ENCODE data around the gene LDLRAD4.

The LDLRAD4 gene

GRCh38 chr18:13545514-13545913 is 327.0 kb downstream of the LDLRAD4 start:
- FAIRE-seq, result no peak

- FAIRE-seq, result no peak
These were observed 327.4 kb downstream of the LDLRAD4 start for GRCh38 chr18:13545955-13546354.

DNA sequence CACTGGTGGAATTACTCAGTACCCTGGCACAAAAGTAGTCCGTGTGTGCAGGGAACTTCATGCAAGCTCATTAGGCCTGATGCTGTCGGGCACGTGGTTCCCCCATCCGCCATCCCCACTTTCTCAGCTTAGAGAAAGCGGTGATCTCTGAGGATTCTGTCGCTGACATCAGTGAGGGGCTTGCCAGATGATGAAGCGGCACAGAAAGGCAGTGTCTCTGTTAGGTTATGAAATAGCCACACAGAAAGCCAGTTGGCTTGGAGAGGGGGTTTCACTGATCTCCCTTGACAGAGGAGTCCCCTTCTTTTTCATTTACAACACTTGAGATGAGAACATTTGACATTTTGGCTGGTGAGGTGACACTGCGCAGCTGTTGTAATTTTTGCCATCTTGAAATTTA is 328.1 kb downstream of the LDLRAD4 start:
- no peak for FAIRE-seq

- no peak for FAIRE-seq
These were observed 328.8 kb downstream of the LDLRAD4 start for GRCh38 chr18:13547347-13547746.

GRCh38 chr18:13548106-13548819 is 329.7 kb downstream of the LDLRAD4 start:
- FAIRE-seq, result no peak

- no peak for FAIRE-seq
These were observed 330.7 kb downstream of the LDLRAD4 start for GRCh38 chr18:13548966-13549879.

GRCh38 chr18:13549880-13550232 is 331.3 kb downstream of the LDLRAD4 start:
- no peak for FAIRE-seq

DNA sequence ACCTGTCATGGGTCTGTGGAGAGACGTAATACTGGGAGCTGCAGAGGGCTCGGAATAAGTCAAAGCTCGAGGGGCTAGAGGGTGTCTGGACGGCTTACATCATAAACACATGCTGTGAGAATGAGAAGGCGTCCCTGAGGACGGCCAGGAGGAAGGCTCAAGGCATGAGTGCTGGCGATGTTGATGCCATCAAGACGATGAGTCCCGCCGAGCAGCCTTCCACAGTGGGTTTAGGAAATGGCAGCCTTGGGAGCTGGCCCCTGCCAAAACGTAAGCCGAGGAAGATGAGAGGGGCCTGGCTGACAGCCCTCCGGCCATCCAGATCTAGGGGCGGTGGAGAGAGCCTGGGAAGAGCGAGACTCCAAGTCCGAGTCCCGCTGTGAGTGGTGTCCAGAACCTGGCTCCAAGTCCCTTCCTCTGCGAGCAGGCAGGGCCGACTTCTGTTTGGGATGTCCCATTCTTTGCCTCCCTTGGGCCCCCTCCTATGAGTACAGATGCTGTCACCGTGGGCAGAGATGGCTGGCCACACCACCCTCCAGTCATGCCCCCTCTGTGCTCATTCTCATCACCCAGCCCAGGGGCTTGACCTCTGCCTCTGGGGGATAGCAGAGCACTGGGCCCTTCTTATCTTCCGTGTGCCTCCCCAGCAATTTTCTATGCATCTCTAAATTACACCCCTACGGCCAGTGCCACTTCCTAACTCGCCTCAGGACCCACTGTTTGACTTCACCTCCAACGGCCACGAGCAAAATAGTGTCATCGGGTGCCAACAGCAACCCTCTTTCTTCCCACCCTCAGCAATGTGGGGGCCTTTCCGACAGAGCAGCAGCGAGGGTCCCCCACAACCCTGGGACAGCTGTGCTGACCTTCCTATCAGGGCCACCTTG is 332.1 kb downstream of the LDLRAD4 start:
- FAIRE-seq, result no peak

DNA sequence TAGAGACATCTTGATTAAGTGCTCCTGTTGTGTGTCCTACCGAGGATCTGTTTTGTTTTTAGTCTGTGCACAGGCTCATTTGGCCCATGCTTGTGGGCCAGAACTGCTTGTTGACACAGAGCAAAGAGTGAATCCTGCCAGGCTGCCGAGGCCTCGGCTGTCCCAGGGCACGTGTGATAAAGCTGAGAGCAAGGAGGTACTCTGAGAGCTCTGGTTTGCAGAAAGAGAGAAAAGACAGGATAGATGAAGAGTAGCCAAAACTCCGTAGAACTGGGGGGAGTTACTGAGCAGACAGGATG is 332.7 kb downstream of the LDLRAD4 start:
- no peak for FAIRE-seq

DNA sequence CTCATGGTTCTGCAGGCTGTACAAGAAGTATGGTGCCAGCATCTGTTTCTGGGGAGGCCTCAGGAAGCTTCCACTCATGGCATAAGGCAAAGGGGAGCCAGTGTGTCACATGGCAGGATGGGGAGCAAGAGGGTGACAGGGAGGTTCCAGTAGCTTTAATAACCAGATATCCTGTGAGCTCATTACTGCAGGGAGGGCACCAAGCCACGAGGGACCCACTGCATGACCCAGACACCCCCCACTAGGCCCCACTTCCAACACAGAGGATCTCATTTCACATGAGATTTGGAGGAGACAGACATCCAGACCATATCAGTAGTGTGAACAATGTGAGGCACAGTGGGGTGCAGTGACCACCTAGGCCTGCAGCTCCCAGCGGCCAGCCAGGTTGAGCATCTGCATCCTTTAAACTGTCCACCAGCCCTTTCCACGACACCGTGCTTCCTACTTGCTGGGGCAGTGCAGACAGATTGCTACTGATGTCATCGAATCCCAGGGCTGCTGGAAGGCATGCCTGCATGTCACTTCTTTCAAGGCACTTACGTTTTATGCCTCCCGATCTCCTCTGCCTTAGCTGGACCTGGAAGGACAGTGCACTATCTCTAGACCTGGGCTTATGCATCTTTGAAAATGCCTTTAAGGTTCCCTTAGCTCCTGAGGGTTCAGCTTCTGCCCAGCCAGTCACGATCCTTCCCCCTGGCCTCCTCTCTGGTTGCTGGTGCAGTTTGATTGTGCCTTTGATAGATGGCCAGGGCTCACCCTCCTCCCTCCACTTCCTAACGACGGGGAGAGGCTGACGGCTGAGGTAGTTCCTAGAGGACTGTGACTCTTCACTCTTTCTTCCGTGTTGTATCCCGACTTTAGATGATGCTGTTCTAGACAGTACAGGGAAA is 333.5 kb downstream of the LDLRAD4 start:
- no peak for FAIRE-seq

- no peak for FAIRE-seq
These were observed 334.9 kb downstream of the LDLRAD4 start for GRCh38 chr18:13553449-13553848.

DNA sequence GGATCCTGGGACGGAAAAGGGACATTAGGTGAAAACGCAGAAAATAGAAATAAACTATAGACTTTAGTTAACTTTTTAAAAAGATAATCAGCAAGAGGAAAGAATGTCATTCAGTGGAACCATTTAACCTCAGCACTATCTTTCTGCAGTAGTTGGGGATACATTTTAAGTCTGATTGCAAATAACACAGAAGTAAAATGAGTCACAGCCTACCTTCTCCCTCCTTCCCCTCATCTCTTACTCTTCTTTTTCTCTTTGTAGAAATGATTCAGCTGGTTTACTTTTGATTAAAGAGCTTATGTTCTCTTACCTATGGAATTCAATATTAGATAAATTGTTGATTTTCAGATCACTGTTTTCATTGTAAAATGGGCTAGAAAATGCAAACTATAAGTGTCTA is 336.6 kb downstream of the LDLRAD4 start:
- no peak for FAIRE-seq

GRCh38 chr18:13555865-13556264 is 337.3 kb downstream of the LDLRAD4 start:
- no peak for FAIRE-seq

- no peak for FAIRE-seq
These were observed 337.9 kb downstream of the LDLRAD4 start for GRCh38 chr18:13556502-13556901.

DNA sequence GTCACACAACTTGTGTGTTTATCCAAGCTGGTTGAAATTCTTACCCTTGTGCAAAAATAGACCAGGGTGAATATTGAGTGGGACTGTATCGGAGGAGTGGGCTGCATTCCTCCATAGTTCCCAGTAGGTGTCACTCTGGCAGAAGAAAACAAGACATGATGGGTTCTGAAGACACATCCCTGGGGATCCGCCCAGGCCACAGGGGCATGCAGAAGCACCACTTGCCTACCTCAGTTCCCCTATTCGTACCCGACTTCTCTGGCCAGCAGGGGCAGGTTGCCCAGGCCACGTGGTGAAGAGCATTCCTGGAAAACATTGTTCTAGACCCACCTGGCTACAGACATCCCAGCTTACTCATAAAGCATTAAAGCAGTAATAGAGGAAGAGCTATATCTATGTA is 339.6 kb downstream of the LDLRAD4 start:
- no peak for FAIRE-seq

DNA sequence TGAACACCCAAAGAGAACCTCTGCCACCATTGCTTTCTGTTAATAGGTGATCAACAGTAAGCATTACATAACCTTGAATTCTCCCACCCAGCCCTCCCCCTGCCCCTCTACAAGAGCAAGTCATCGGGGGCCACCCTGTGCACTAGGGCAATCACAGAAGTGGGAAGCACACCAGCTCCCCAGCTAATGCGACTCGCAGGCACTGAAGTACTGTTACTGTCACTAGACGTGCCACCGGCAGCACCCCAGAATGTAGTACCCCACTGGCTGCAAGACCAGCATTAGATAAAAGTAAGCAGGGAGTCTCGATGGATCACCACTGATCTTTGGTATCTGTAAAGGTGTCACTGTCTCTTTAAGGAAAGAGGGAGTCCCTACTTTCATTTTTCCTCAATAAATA is 340.2 kb downstream of the LDLRAD4 start:
- FAIRE-seq, result no peak

GRCh38 chr18:13559754-13560153 is 341.2 kb downstream of the LDLRAD4 start:
- FAIRE-seq, result no peak

DNA sequence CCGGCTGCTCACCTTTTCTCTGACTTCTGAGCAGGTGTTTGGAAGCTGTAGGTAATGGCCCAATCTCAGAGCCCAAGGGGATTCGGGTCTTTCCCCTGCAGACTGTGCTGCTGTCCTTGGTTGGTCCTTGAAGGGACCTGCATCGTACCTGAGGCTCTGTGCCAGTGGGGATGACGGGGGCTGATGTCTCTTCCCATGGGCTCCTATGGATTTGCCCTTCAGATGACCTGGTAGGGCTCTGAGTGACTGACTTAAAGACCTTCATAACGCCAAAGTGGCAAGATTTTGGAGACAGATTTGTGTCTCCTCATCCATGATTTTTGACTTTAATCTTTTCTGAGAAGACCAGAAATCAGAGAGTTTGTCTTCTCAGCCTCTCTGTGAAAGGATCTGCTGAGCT is 341.7 kb downstream of the LDLRAD4 start:
- no peak for FAIRE-seq

- FAIRE-seq, result no peak
These were observed 344.0 kb downstream of the LDLRAD4 start for GRCh38 chr18:13562494-13563029.

DNA sequence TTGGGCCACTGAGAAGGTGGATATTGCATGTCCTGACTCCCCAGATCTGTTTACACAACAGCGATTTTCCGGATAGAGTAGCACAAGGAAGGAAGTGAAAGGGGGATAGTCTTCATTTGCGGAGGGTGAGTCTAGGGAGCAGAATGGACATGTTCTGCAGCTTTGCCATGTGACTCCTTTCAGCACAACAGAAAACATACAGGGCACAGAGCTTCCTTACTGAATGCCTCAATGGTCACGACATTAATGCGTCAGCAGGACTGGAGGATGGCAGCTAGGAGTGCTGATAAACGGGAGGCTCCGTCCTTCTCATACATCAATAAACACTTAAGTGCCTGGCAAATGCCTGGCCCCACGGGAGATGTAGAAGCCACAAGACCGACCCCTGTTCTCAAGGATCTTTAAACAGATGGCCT is 344.8 kb downstream of the LDLRAD4 start:
- FAIRE-seq, result no peak

DNA sequence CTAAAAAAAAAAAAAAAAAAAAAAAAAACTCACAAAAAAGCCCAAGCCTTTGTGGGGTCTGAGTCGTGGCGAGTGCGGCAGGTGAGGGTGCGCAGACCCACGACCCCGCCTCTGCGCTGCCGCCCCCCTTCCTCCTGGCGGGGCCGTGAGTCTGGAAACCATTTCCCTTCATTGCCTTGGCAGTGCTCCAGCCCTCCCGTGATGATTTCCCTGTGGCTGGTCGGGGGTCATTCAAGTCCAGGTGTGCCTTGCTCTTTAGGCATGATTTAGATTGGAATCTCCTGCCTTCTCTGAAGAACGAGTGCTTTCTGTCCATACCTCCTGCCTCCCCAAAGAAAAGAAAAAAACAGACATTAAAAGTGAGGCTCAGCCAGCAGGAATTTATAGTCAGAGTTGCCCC is 346.0 kb downstream of the LDLRAD4 start:
- FAIRE-seq, result no peak

DNA sequence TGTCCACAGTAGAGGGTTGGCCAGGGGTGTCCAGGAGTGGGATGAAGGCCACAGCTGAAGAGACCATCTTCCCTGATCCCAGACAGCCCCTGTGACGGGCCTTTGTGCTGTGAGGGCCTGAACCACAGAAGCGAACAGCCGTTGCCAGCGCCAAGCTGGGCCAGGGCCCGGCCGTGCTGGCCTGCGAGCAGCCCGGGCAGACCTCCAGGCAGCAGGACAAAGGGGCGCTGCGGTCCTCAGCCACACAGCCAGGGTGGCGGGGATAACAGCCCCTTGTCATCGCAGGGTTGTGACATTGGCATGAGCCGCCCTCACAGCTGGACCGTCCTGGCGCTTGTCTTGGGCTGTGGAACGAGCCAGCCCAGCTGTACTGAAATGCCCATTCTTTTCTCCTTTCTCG is 346.7 kb downstream of the LDLRAD4 start:
- FAIRE-seq, result no peak

Measured in endometrium (tissue), 2 donors.